Panc1 (cell line): Measurements from ENCODE around the gene C11orf21. TPM values are rescaled to one million over a fixed set of nuclear protein-coding genes. Genes with fewer than 3 reads are reported as not detected.

ENCODE experiments used
- ATAC-seq: fragments of 200-7000 bp; cut with Tn5 transposase; 2 replicates; pipeline ENCODE4 v1.9.1; 2020; ENCODE audit warnings: mild to moderate bottlenecking, moderate library complexity
- BruUV-seq: library from RNA; stranded (reverse); fragments of 400-500 nt; replicated peaks from 2 replicates; lab custom pipeline; 2021; lab: Mats Ljungman, UMichigan
- CTCF ChIA-PET: fragments of 300-600 bp; sonication (Branson Sonifier 250); formaldehyde crosslinking; loops from one replicate; lab custom pipeline; 2022; ENCODE audit warnings: antibody characterized with exemption; lab: Charles Lee
- POLR2A ChIA-PET: fragments of 300-600 bp; sonication (Branson Sonifier 250); formaldehyde crosslinking; loops from one replicate; lab custom pipeline; 2022; ENCODE audit warnings: antibody characterized with exemption; lab: Charles Lee
- DNase-seq: peaks from one replicate; pipeline ENCODE4 v3.0.0-alpha.2; 2010; ENCODE audit warnings: low read depth, low spot score
- H3K27ac ChIP-seq: 2 replicates; pipeline ENCODE4 v1.5.1; 2011; ENCODE audit warnings: mild to moderate bottlenecking, low read length, inconsistent platforms
- H3K27me3 ChIP-seq: fragments of 200-500 bp; sonication (Bioruptor generic); 2 replicates; pipeline ENCODE4 v1.6.0; 2014; ENCODE audit warnings: low read length, inconsistent platforms; ENCODE audit not compliant: control insufficient read depth, insufficient read depth
- H3K36me3 ChIP-seq: fragments of 200-500 bp; sonication (Bioruptor generic); 2 replicates; pipeline ENCODE4 v1.5.1; 2014; ENCODE audit warnings: inconsistent platforms, mild to moderate bottlenecking, low read length, moderate library complexity; ENCODE audit not compliant: control insufficient read depth, insufficient read depth
- H3K4me1 ChIP-seq: 2 replicates; pipeline ENCODE4 v1.5.1; 2011; ENCODE audit warnings: inconsistent platforms, mild to moderate bottlenecking, low read length, moderate library complexity; ENCODE audit not compliant: control insufficient read depth, insufficient read depth
- H3K4me3 ChIP-seq, 2 experiments: 2 replicates each; pipeline ENCODE4 v1.5.1; 2011 to 2012; ENCODE audit warnings: low read depth in 2 of 2, low read length in 2 of 2, mild to moderate bottlenecking in 2 of 2, inconsistent platforms in 1 of 2, moderate library complexity in 1 of 2
- H3K9me3 ChIP-seq: fragments of 200-500 bp; sonication (Bioruptor generic); 2 replicates; pipeline ENCODE4 v1.5.1; 2014; ENCODE audit warnings: low read depth, mild to moderate bottlenecking, inconsistent platforms, low read length, moderate library complexity; ENCODE audit not compliant: control insufficient read depth, insufficient read depth
- POLR2AphosphoS5 ChIP-seq: IDR thresholded peaks from 2 replicates; pipeline ENCODE4 v1.6.1; 2012; ENCODE audit warnings: mild to moderate bottlenecking, low read depth, low read length, moderate library complexity
- SIN3A ChIP-seq: IDR thresholded peaks from 2 replicates; pipeline ENCODE4 v1.6.1; 2012; ENCODE audit warnings: low read depth, mild to moderate bottlenecking, low read length, moderate library complexity, borderline replicate concordance; ENCODE audit not compliant: insufficient read depth
- TCF7L2 ChIP-seq: IDR thresholded peaks from 2 replicates; pipeline ENCODE4 v1.6.1; 2011; ENCODE audit warnings: mild to moderate bottlenecking, low read depth, low read length, inconsistent platforms
- in situ Hi-C: cut with HindIII; loops from 2 replicates; pipeline ENCODE4 v1.10.0; 2016; ENCODE audit warnings: low sequenced_read_pairs, low pct_unique_long_range_greater_than_20kb
- intact Hi-C: fragments of 100-400 bp; cut with micrococcal nuclease; formaldehyde crosslinking; loops from one replicate; pipeline ENCODE4 v1.10.0; 2022; ENCODE audit not compliant: unreplicated experiment
- total RNA-seq: library from RNA; stranded (reverse); gene quantifications from one replicate; pipeline ENCODE4 v1.2.1, GENCODE V29; 2021; ENCODE audit not compliant: unreplicated experiment
- TF ChIP-seq, protein P1 (sequence below): fragments of 450-650 bp; IDR thresholded peaks from 2 replicates; pipeline ENCODE4 v1.5.1; 2017; ENCODE audit warnings: mild to moderate bottlenecking
- TF ChIP-seq, protein P2 (sequence below), 2 experiments: IDR thresholded peaks; 2 replicates each; pipeline ENCODE4 v1.6.1; 2011 to 2012; ENCODE audit warnings: low read depth in 2 of 2, control low read depth in 1 of 2, low read length in 1 of 2, mild to moderate bottlenecking in 1 of 2, moderate library complexity in 1 of 2; ENCODE audit not compliant: insufficient read depth in 1 of 2

C11orf21 gene
- total RNA-seq, 1 experiment from 2014 or later = 0.31 TPM

DNA sequence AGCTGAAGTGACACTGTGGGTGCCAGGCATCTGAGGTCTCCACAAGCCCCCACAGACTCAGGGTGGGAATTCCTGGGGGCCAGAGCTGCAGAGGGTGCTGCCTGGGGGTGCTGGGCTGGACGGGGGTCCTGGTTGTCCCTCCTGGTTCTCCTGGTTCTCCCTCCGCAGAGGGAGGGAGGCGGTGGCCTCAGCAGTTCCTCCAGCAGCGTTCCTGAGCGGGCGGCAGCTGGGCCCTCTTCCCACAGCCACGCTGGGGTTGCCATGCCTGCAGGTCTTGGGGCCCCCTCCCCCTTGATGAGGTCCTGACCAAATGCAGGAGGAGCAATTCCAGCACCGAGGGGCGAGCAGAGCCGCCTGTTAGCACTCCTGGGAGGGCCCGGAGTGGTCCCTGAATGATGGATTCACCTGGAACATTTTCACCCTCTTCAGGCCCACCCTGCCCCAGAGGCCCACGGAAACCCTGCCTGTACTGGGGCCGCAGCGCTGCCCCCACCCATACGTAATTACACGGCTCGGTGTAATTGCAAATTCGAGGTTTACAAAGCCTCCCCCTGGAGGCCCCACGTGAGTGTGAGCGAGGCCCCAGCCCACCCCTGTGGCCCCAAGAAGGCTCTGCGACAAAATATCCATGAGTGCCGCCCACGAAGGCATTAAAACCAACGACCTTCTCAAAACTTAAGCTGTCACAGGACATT, 635 bp downstream of the C11orf21 start:
- intact Hi-C loops = no loop called here
- H3K4me1 ChIP-seq = no peaks in the 10 kb centered on the region
- no peaks in the 10 kb centered on the region for H3K36me3 ChIP-seq
- BruUV-seq = no TSS peak
- no peaks in the 10 kb centered on the region for H3K9me3 ChIP-seq
- no peak for DNase-seq
- H3K4me3 ChIP-seq = no peak overlapping the region
- H3K27ac ChIP-seq = no peak overlapping the region
- no peak for ATAC-seq
- in situ Hi-C loops = no loop called here
- CTCF ChIA-PET = interaction anchor here (0.6 to 3.8 kb wide), 4 partner anchors 17 to 306 kb away, joined by 3 to 21 read pairs (median 4); no protein-coding TSS in a partner anchor
- no peaks in the 10 kb centered on the region for H3K27me3 ChIP-seq
- TF ChIP-seq TCF7L2 (no peak), POLR2AphosphoS5 (no peak), SIN3A (no peak)
- TF ChIP-seq, protein P1, sequence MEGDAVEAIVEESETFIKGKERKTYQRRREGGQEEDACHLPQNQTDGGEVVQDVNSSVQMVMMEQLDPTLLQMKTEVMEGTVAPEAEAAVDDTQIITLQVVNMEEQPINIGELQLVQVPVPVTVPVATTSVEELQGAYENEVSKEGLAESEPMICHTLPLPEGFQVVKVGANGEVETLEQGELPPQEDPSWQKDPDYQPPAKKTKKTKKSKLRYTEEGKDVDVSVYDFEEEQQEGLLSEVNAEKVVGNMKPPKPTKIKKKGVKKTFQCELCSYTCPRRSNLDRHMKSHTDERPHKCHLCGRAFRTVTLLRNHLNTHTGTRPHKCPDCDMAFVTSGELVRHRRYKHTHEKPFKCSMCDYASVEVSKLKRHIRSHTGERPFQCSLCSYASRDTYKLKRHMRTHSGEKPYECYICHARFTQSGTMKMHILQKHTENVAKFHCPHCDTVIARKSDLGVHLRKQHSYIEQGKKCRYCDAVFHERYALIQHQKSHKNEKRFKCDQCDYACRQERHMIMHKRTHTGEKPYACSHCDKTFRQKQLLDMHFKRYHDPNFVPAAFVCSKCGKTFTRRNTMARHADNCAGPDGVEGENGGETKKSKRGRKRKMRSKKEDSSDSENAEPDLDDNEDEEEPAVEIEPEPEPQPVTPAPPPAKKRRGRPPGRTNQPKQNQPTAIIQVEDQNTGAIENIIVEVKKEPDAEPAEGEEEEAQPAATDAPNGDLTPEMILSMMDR = no peak
- TF ChIP-seq, protein P2, sequence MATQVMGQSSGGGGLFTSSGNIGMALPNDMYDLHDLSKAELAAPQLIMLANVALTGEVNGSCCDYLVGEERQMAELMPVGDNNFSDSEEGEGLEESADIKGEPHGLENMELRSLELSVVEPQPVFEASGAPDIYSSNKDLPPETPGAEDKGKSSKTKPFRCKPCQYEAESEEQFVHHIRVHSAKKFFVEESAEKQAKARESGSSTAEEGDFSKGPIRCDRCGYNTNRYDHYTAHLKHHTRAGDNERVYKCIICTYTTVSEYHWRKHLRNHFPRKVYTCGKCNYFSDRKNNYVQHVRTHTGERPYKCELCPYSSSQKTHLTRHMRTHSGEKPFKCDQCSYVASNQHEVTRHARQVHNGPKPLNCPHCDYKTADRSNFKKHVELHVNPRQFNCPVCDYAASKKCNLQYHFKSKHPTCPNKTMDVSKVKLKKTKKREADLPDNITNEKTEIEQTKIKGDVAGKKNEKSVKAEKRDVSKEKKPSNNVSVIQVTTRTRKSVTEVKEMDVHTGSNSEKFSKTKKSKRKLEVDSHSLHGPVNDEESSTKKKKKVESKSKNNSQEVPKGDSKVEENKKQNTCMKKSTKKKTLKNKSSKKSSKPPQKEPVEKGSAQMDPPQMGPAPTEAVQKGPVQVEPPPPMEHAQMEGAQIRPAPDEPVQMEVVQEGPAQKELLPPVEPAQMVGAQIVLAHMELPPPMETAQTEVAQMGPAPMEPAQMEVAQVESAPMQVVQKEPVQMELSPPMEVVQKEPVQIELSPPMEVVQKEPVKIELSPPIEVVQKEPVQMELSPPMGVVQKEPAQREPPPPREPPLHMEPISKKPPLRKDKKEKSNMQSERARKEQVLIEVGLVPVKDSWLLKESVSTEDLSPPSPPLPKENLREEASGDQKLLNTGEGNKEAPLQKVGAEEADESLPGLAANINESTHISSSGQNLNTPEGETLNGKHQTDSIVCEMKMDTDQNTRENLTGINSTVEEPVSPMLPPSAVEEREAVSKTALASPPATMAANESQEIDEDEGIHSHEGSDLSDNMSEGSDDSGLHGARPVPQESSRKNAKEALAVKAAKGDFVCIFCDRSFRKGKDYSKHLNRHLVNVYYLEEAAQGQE (IDR thresholded peaks at IDR 0.05; ENCODE audit: insufficient read depth in 1 of 2, low read depth in 2 of 2, low read length in 1 of 2) = no peak
- POLR2A ChIA-PET = no interaction called here

DNA sequence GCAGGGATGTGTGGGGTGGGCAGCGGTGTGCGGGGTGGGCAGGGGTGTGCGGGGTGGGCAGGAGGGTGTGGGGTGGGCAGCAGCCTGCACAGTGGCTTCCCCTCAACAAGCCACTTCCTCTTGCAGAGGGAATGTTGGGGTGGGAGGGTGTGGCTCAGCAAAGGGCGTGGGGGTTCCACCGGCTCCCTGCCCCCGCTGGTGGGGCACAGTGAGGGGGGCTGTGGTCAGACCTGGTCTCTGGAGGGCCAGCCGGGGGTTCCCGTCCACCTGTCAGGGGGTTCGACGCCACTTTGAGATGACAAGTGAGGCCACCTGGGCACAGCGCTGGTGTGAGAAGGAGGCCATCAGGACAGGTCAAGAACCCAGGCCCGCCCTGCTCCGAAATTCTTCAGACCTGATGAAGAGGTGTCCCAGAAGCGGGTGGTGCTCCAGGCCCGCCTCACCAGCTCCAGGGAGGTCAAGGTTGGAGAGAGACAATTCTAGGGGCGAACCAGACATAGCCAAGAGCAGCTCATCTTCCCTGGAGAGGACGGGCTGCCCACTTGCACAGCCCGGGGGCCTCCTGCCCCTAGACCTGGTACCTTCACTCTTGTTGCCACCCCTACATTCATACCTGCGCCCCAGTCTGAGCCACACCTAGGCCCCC, 1.3 kb downstream of the C11orf21 start:
- H3K4me1 ChIP-seq = no peaks in the 10 kb centered on the region
- no peak for TF ChIP-seq TCF7L2
- no peak for TF ChIP-seq SIN3A
- TF ChIP-seq, protein P1 = no peak
- TF ChIP-seq, protein P2 (IDR thresholded peaks at IDR 0.05; ENCODE audit: insufficient read depth in 1 of 2, low read depth in 2 of 2, low read length in 1 of 2) = no peak
- no peak for TF ChIP-seq POLR2AphosphoS5
- H3K4me3 ChIP-seq = no peak overlapping the region
- no TSS peak for BruUV-seq
- no peak for ATAC-seq
- no peaks in the 10 kb centered on the region for H3K9me3 ChIP-seq
- no peak for DNase-seq
- CTCF ChIA-PET = interaction anchor here (2.9 to 3.8 kb wide), 2 partner anchors 114 to 119 kb away, joined by 9 to 21 read pairs; no protein-coding TSS in a partner anchor
- intact Hi-C loops = no loop called here
- POLR2A ChIA-PET = interaction anchor here (0.5 kb wide), 1 partner anchor 71 kb away, joined by 3 read pairs; no protein-coding TSS in a partner anchor
- H3K27ac ChIP-seq = no peak overlapping the region
- in situ Hi-C loops = no loop called here
- peaks cover 2% of the 10 kb centered on the region; the same call in 1 of the 2 replicates for H3K27me3 ChIP-seq
- H3K36me3 ChIP-seq = no peaks in the 10 kb centered on the region
